Epidermal melanocyte (primary cell): ENCODE data around the gene FBLN1.
"Not testable (repeated sequence)": the region's sequence is repeated elsewhere in the genome, so short reads cannot be mapped to it uniquely, and the experiment has no call there.

Experiments used
- DNase-seq: peaks from one replicate; pipeline ENCODE4 v3.0.0; 2011; ENCODE audit warnings: low spot score; ENCODE audit not compliant: insufficient read length

FBLN1 gene

GRCh38 chr22:45527456-45527855 lies 24.8 kb downstream of the FBLN1 start:
- no peak for DNase-seq

GRCh38 chr22:45528046-45528445 lies 25.4 kb downstream of the FBLN1 start:
- DNase-seq: no peak

- DNase-seq: no peak
Observed at GRCh38 chr22:45529105-45529504, 26.4 kb downstream of the FBLN1 start.

- DNase-seq: no peak
Observed at GRCh38 chr22:45529971-45530575, 27.4 kb downstream of the FBLN1 start.

- no peak for DNase-seq
Observed at GRCh38 chr22:45531441-45532234, 29.0 kb downstream of the FBLN1 start.

- DNase-seq: no peak
Observed at GRCh38 chr22:45532235-45532631, 29.6 kb downstream of the FBLN1 start.

- no peak for DNase-seq
Observed at GRCh38 chr22:45533703-45534102, 31.0 kb downstream of the FBLN1 start.

GRCh38 chr22:45534339-45535192 lies 31.9 kb downstream of the FBLN1 start:
- no peak for DNase-seq

- DNase-seq: no peak
Observed at GRCh38 chr22:45535290-45535689, 32.6 kb downstream of the FBLN1 start.

- not testable (repeated sequence) for DNase-seq
Observed at GRCh38 chr22:45535835-45536234, 33.2 kb downstream of the FBLN1 start.

- DNase-seq: no peak
Observed at GRCh38 chr22:45537734-45538181, 35.1 kb downstream of the FBLN1 start.

GRCh38 chr22:45538281-45538680 lies 35.6 kb downstream of the FBLN1 start:
- no peak for DNase-seq

GRCh38 chr22:45540122-45540521 lies 37.4 kb downstream of the FBLN1 start:
- DNase-seq: no peak

GRCh38 chr22:45541382-45541979 lies 38.8 kb downstream of the FBLN1 start:
- no peak for DNase-seq

- no peak for DNase-seq
Observed at GRCh38 chr22:45542001-45542520, 39.4 kb downstream of the FBLN1 start.

- not testable (repeated sequence) for DNase-seq
Observed at GRCh38 chr22:45542736-45543135, 40.1 kb downstream of the FBLN1 start.

GRCh38 chr22:45543243-45543642 lies 40.6 kb downstream of the FBLN1 start:
- no peak for DNase-seq

- DNase-seq: no peak
Observed at GRCh38 chr22:45544588-45545170, 42.0 kb downstream of the FBLN1 start.

- DNase-seq: no peak
Observed at GRCh38 chr22:45546333-45547015, 43.8 kb downstream of the FBLN1 start.

- no peak for DNase-seq
Observed at GRCh38 chr22:45547016-45547345, 44.3 kb downstream of the FBLN1 start.

- DNase-seq: no peak
Observed at GRCh38 chr22:45547731-45548130, 45.0 kb downstream of the FBLN1 start.
